Epithelial cell of proximal tubule (primary cell): ENCODE measurements around the gene C3orf80. TPM values are rescaled to one million over a fixed set of nuclear protein-coding genes. Genes with fewer than 3 reads are reported as not detected.
"Not testable (repeated sequence)": the region's sequence is repeated elsewhere in the genome, so short reads cannot be mapped to it uniquely, and the experiment has no call there.

Experiments
- DNase-seq: peaks from one replicate; pipeline ENCODE4 v3.0.0-alpha.2; 2011; ENCODE audit warnings: low read depth
- H3K4me3 ChIP-seq: 2 replicates; pipeline ENCODE4 v1.5.1; 2011; ENCODE audit warnings: low read depth, mild to moderate bottlenecking, low read length
- CTCF ChIP-seq: conservative IDR thresholded peaks from 2 replicates; pipeline ENCODE4 v1.5.1; 2012; ENCODE audit warnings: low read depth, mild to moderate bottlenecking, low read length
- total RNA-seq: library from RNA; depleted of rRNA; stranded (reverse); fragments of >200 nt; gene quantifications from 2 replicates; pipeline ENCODE4 v1.2.3, GENCODE V29; 2015

C3orf80 gene
- total RNA-seq, 1 donor from 2014 or later, result not detected

GRCh38 chr3:160226026-160226907 lies 1.0 kb downstream of the C3orf80 start:
- TF ChIP-seq CTCF, result no peak
- no peak for DNase-seq
- peak overlapping the region; percentile 51 for H3K4me3 ChIP-seq

- DNase-seq, result no peak
- no peak overlapping the region for H3K4me3 ChIP-seq
- no peak for TF ChIP-seq CTCF
Measured at GRCh38 chr3:160227419-160227818, 2.2 kb downstream of the C3orf80 start.

- H3K4me3 ChIP-seq, result no peak overlapping the region
- DNase-seq, result no peak
- no peak for TF ChIP-seq CTCF
Measured at GRCh38 chr3:160232014-160232413, 6.8 kb downstream of the C3orf80 start.

- not testable (repeated sequence) for DNase-seq, H3K4me3 ChIP-seq
Measured at GRCh38 chr3:160240719-160241118, 15.5 kb downstream of the C3orf80 start.

GRCh38 chr3:160245261-160245800 lies 20.1 kb downstream of the C3orf80 start:
- no peak overlapping the region for H3K4me3 ChIP-seq
- TF ChIP-seq CTCF, result no peak
- no peak for DNase-seq

- no peak for DNase-seq
- no peak overlapping the region for H3K4me3 ChIP-seq
- no peak for TF ChIP-seq CTCF
Measured at GRCh38 chr3:160247766-160248165, 22.5 kb downstream of the C3orf80 start.

- no peak overlapping the region for H3K4me3 ChIP-seq
- no peak for TF ChIP-seq CTCF
- no peak for DNase-seq
Measured at GRCh38 chr3:160253298-160253697, 28.1 kb downstream of the C3orf80 start.
